Keratinocyte (primary cell): ENCODE measurements around the gene CDYL. TPM values are rescaled to one million over a fixed set of nuclear protein-coding genes. Genes with fewer than 3 reads are reported as not detected.

Source experiments
- DNase-seq: peaks from one replicate; pipeline ENCODE4 v3.0.0-alpha.2; 2011; ENCODE audit warnings: low read depth, missing footprints, low spot score
- FAIRE-seq: peaks from 2 replicates; lab custom pipeline; 2011; peaks lifted over from hg19 to GRCh38; lab: Jason Lieb, UNC
- H2AFZ ChIP-seq: 2 replicates; pipeline ENCODE4 v1.6.0; 2012; ENCODE audit warnings: low read length, control low read depth, inconsistent platforms; ENCODE audit not compliant: control insufficient read depth
- H3K27ac ChIP-seq: 2 replicates; pipeline ENCODE4 v1.5.1; 2011; ENCODE audit warnings: low read length; ENCODE audit not compliant: control insufficient read depth, insufficient read depth
- H3K27me3 ChIP-seq: 3 replicates; pipeline ENCODE4 v1.6.0; 2011; ENCODE audit warnings: low read length; ENCODE audit not compliant: control insufficient read depth, insufficient read depth; ENCODE audit errors: extremely low read depth
- H3K36me3 ChIP-seq, 2 experiments: 2 replicates in 1 of 2; 3 replicates in 1 of 2; pipeline ENCODE4 v1.5.1; 2011; ENCODE audit warnings: low read length in 2 of 2, mild to moderate bottlenecking in 1 of 2; ENCODE audit not compliant: control insufficient read depth in 2 of 2, insufficient read depth in 2 of 2; ENCODE audit errors: extremely low read depth in 1 of 2
- H3K4me1 ChIP-seq: 3 replicates; pipeline ENCODE4 v1.5.1; 2011; ENCODE audit warnings: low read length; ENCODE audit not compliant: control insufficient read depth, insufficient read depth; ENCODE audit errors: extremely low read depth
- H3K4me2 ChIP-seq: 3 replicates; pipeline ENCODE4 v1.6.0; 2011; ENCODE audit warnings: low read depth, low read length; ENCODE audit not compliant: control insufficient read depth, insufficient read depth; ENCODE audit errors: extremely low read depth
- H3K4me3 ChIP-seq, 3 experiments: fragments of 200-600 bp in 1 of 3; sonication (generic) in 1 of 3; 2 replicates in 2 of 3; 3 replicates in 1 of 3; pipeline ENCODE4 v1.5.1; 2011 to 2016; ENCODE audit warnings: low read length in 3 of 3, mild to moderate bottlenecking in 3 of 3, control low read depth in 2 of 3, inconsistent platforms in 1 of 3, low read depth in 1 of 3, mixed read lengths in 1 of 3, mixed run types in 1 of 3, moderate library complexity in 1 of 3; ENCODE audit not compliant: control insufficient read depth in 2 of 3, insufficient read depth in 2 of 3; ENCODE audit errors: extremely low read depth in 1 of 3
- H3K79me2 ChIP-seq: 2 replicates; pipeline ENCODE4 v1.6.0; 2012; ENCODE audit warnings: low read length; ENCODE audit not compliant: control insufficient read depth, insufficient read depth
- H3K9ac ChIP-seq: 3 replicates; pipeline ENCODE4 v1.6.0; 2011; ENCODE audit warnings: low read length; ENCODE audit not compliant: control insufficient read depth, insufficient read depth; ENCODE audit errors: extremely low read depth
- H3K9me1 ChIP-seq: 3 replicates; pipeline ENCODE4 v1.6.0; 2011; ENCODE audit warnings: low read length; ENCODE audit not compliant: control insufficient read depth, insufficient read depth; ENCODE audit errors: extremely low read depth
- H3K9me3 ChIP-seq: 2 replicates; pipeline ENCODE4 v1.5.1; 2012; ENCODE audit warnings: low read depth, low read length; ENCODE audit not compliant: control insufficient read depth
- H4K20me1 ChIP-seq: 3 replicates; pipeline ENCODE4 v1.6.0; 2011; ENCODE audit warnings: low read length; ENCODE audit not compliant: control insufficient read depth, insufficient read depth; ENCODE audit errors: extremely low read depth
- CTCF ChIP-seq, 3 experiments: IDR thresholded peaks in 1 of 3; conservative IDR thresholded peaks in 1 of 3; optimal IDR thresholded peaks in 1 of 3; 2 replicates in 2 of 3; 3 replicates in 1 of 3; pipeline versions ENCODE3 to v1.5.1; 2011; ENCODE audit warnings: low read length in 3 of 3, mild to moderate bottlenecking in 3 of 3, moderate library complexity in 2 of 3, control low read depth in 1 of 3, inconsistent platforms in 1 of 3; ENCODE audit not compliant: insufficient read depth in 2 of 3; ENCODE audit errors: extremely low read depth in 1 of 3
- EZH2 ChIP-seq: IDR thresholded peaks from one replicate; pipeline ENCODE4 v1.6.1; 2012; ENCODE audit warnings: inconsistent platforms, mild to moderate bottlenecking, low read length, moderate library complexity
- dilution Hi-C: fragments of 300-500 bp; cut with MboI; formaldehyde crosslinking; loops from one replicate; pipeline ENCODE4 v1.7.0; 2020; ENCODE audit warnings: low sequenced_read_pairs; ENCODE audit not compliant: extremely low pct_ligation_motif_present
- polyA plus RNA-seq, 5 experiments: library from polyadenylated mRNA; depleted of rRNA in 3 of 5; stranded (reverse) in 3 of 5; stranded (forward) in 1 of 5; unstranded in 1 of 5; fragments of >200 nt; gene quantifications; 1 replicate in 1 of 5; 2 replicates in 3 of 5; 3 replicates in 1 of 5; pipeline versions ENCODE4 v1.2.1 to v1.2.3, GENCODE V29; 2011 to 2012; ENCODE audit warnings: missing spikeins in 2 of 5, low read depth in 1 of 5, low replicate concordance in 1 of 5

Gene CDYL
- polyA plus RNA-seq, 1 donor (not counting 4 experiments of a cell fraction or from before 2014, with no cell fraction given) = 48.0 TPM

DNA sequence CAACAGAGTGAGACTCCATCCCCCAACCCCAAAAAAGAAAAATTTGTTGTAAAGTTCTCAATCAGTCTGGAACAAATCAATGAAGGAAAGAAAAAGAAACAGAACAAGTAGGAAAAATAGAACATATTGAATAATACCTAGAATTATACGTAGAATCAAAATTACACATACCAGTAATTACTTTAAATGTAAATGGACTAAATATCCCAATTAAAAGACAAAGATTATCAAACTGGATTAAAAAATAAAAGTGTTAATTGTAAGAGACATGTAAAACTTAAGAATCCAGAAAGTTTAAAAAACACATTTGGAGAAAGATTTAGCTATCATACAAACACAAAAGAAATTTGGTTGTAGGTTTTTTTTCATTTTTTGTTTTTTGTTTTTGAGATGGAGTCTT, 12.3 kb upstream of the CDYL start:
- H3K27ac ChIP-seq = no peak overlapping the region
- TF ChIP-seq EZH2 = no peak
- TF ChIP-seq CTCF (optimal IDR thresholded peaks at IDR 0.05 in 1 of 3, IDR thresholded peaks at IDR 0.05 in 1 of 3, conservative IDR thresholded peaks at IDR 0.05 in 1 of 3; ENCODE audit: extremely low read depth in 1 of 3, insufficient read depth in 2 of 3, low read length in 3 of 3) = no peak
- no peak overlapping the region for H3K4me2 ChIP-seq
- H3K9ac ChIP-seq = no peak overlapping the region
- H3K4me1 ChIP-seq = no peaks in the 10 kb centered on the region
- H3K79me2 ChIP-seq = no peaks in the 10 kb centered on the region
- FAIRE-seq = no peak
- no peaks in the 10 kb centered on the region for H3K36me3 ChIP-seq
- H3K27me3 ChIP-seq = no peaks in the 10 kb centered on the region
- no peaks in the 10 kb centered on the region for H4K20me1 ChIP-seq
- H3K9me3 ChIP-seq = no peaks in the 10 kb centered on the region
- H2AFZ ChIP-seq = no peak overlapping the region
- no peak overlapping the region for H3K4me3 ChIP-seq
- no peak for DNase-seq
- dilution Hi-C loops = no loop called here
- H3K9me1 ChIP-seq = no peaks in the 10 kb centered on the region

DNA sequence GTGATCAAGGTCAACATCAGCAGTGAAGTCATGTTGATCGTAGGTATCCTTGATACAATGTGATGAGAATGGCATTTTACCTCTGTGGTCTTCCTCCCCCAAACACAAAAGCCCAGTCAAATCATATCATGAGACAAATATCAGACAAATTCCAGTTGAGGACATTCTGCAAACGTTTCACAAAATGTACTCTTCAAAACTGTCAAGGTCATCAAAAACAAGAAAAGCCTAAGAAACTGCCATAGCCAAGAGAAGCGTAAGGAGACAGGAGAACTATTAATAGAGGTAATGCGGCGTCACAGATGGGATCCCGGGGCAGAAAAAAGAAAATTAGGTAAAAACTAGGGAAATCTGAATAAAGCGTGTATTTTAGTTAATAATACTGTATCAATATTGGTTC, 7.4 kb upstream of the CDYL start:
- no peaks in the 10 kb centered on the region for H3K36me3 ChIP-seq
- H3K27me3 ChIP-seq = no peaks in the 10 kb centered on the region
- DNase-seq (no peak), FAIRE-seq (no peak)
- H3K4me2 ChIP-seq = no peak overlapping the region
- H2AFZ ChIP-seq = no peak overlapping the region
- no peaks in the 10 kb centered on the region for H3K9me1 ChIP-seq
- H3K9ac ChIP-seq = no peak overlapping the region
- no peak overlapping the region for H3K4me3 ChIP-seq
- dilution Hi-C loops = no loop called here
- TF ChIP-seq EZH2 (no peak), CTCF (optimal IDR thresholded peaks at IDR 0.05 in 1 of 3, IDR thresholded peaks at IDR 0.05 in 1 of 3, conservative IDR thresholded peaks at IDR 0.05 in 1 of 3; ENCODE audit: extremely low read depth in 1 of 3, insufficient read depth in 2 of 3, low read length in 3 of 3) (no peak)
- no peaks in the 10 kb centered on the region for H3K9me3 ChIP-seq
- H3K79me2 ChIP-seq = no peaks in the 10 kb centered on the region
- no peaks in the 10 kb centered on the region for H4K20me1 ChIP-seq
- H3K4me1 ChIP-seq = no peaks in the 10 kb centered on the region
- no peak overlapping the region for H3K27ac ChIP-seq
